Left ventricle myocardium inferior (tissue), 1 donor: ENCODE data around the gene FBLN2. TPM values are rescaled to one million over a fixed set of nuclear protein-coding genes. Genes with fewer than 3 reads are reported as not detected.

Experiments used
- DNase-seq: peaks from one replicate; pipeline ENCODE4 v3.0.0-alpha.2; 2020
- H3K27ac ChIP-seq: fragments of 200-600 bp; replicated peaks from 2 replicates; pipeline ENCODE4 v1.8.0; 2021
- H3K27me3 ChIP-seq: fragments of 200-600 bp; 2 replicates; pipeline ENCODE4 v1.8.0; 2021; ENCODE audit warnings: low read depth
- H3K36me3 ChIP-seq: fragments of 200-600 bp; 2 replicates; pipeline ENCODE4 v1.8.0; 2021
- H3K4me1 ChIP-seq: fragments of 200-600 bp; 2 replicates; pipeline ENCODE4 v1.8.0; 2021
- H3K4me3 ChIP-seq: fragments of 200-600 bp; 2 replicates; pipeline ENCODE4 v1.8.0; 2021; ENCODE audit warnings: mild to moderate bottlenecking, moderate library complexity
- H3K9me3 ChIP-seq: fragments of 200-600 bp; replicated peaks from 2 replicates; pipeline ENCODE4 v1.8.0; 2021
- CTCF ChIP-seq: fragments of 200-600 bp; IDR thresholded peaks from 2 replicates; pipeline ENCODE4 v1.8.0; 2021; ENCODE audit warnings: antibody characterized with exemption, mild to moderate bottlenecking, borderline replicate concordance
- intact Hi-C: fragments of 100-400 bp; cut with micrococcal nuclease; formaldehyde crosslinking; loops from one replicate; pipeline ENCODE4 v1.11.0; 2022
- total RNA-seq: library from RNA; stranded (reverse); fragmentation: NEBNext Ultra II Directional; extraction: Animal tissue kit (Norgen Biotek cat#: 25700); gene quantifications from one replicate; pipeline ENCODE4 v1.2.1, GENCODE V29; 2021
- donor health status: DM: no; HTN: yes; CAD: no; lungs with severe emphysema.

FBLN2 gene
- total RNA-seq, 1 donor from 2014 or later: 56.7 TPM

GRCh38 chr3:13628432-13628831 is 79.5 kb downstream of the FBLN2 start:
- DNase-seq: no peak
- Histone ChIP-seq H3K4me3 (no peak overlapping the region), H3K27me3 (no peaks in the 10 kb centered on the region), H3K36me3 (peaks cover 4% of the 10 kb centered on the region), H3K27ac (no peak overlapping the region), H3K9me3 (no peaks in the 10 kb centered on the region), H3K4me1 (no peaks in the 10 kb centered on the region)
- intact Hi-C loops: no loop called here
- no peak for TF ChIP-seq CTCF

GRCh38 chr3:13628841-13629551 is 80.1 kb downstream of the FBLN2 start:
- TF ChIP-seq CTCF: no peak
- no peaks in the 10 kb centered on the region for H3K9me3 ChIP-seq
- peaks cover 4% of the 10 kb centered on the region for H3K36me3 ChIP-seq
- H3K27me3 ChIP-seq: no peaks in the 10 kb centered on the region
- no peak for DNase-seq
- no peak overlapping the region for H3K27ac ChIP-seq
- no peaks in the 10 kb centered on the region for H3K4me1 ChIP-seq
- intact Hi-C loops: no loop called here
- no peak overlapping the region for H3K4me3 ChIP-seq

- no peaks in the 10 kb centered on the region for H3K4me1 ChIP-seq
- no peaks in the 10 kb centered on the region for H3K9me3 ChIP-seq
- H3K27me3 ChIP-seq: no peaks in the 10 kb centered on the region
- intact Hi-C loops: no loop called here
- TF ChIP-seq CTCF: no peak
- no peak overlapping the region for H3K27ac ChIP-seq
- H3K36me3 ChIP-seq: peaks cover 4% of the 10 kb centered on the region
- no peak for DNase-seq
- H3K4me3 ChIP-seq: no peak overlapping the region
Measured at GRCh38 chr3:13629644-13630043, 80.7 kb downstream of the FBLN2 start.

- intact Hi-C loops: no loop called here
- no peak for DNase-seq
Measured at GRCh38 chr3:13631256-13631655, 82.3 kb downstream of the FBLN2 start.

GRCh38 chr3:13633176-13633575 is 84.3 kb downstream of the FBLN2 start:
- no peak for TF ChIP-seq CTCF
- Histone ChIP-seq H3K27ac (no peak overlapping the region), H3K36me3 (peaks cover 4% of the 10 kb centered on the region), H3K4me1 (no peaks in the 10 kb centered on the region), H3K27me3 (peaks cover 19% of the 10 kb centered on the region), H3K4me3 (no peak overlapping the region), H3K9me3 (no peaks in the 10 kb centered on the region)
- no peak for DNase-seq
- intact Hi-C loops: no loop called here

More at GRCh38 chr3:13631256-13631655, 82.3 kb downstream of the FBLN2 start:
- H3K27ac ChIP-seq: no peak overlapping the region
- no peaks in the 10 kb centered on the region for H3K4me1 ChIP-seq
- H3K36me3 ChIP-seq: peaks cover 4% of the 10 kb centered on the region
- no peaks in the 10 kb centered on the region for H3K9me3 ChIP-seq
- H3K4me3 ChIP-seq: no peak overlapping the region
- H3K27me3 ChIP-seq: peaks cover 2% of the 10 kb centered on the region
- no peak for TF ChIP-seq CTCF
